ENCODE measurements around the gene FARS2.

Gene FARS2

DNA sequence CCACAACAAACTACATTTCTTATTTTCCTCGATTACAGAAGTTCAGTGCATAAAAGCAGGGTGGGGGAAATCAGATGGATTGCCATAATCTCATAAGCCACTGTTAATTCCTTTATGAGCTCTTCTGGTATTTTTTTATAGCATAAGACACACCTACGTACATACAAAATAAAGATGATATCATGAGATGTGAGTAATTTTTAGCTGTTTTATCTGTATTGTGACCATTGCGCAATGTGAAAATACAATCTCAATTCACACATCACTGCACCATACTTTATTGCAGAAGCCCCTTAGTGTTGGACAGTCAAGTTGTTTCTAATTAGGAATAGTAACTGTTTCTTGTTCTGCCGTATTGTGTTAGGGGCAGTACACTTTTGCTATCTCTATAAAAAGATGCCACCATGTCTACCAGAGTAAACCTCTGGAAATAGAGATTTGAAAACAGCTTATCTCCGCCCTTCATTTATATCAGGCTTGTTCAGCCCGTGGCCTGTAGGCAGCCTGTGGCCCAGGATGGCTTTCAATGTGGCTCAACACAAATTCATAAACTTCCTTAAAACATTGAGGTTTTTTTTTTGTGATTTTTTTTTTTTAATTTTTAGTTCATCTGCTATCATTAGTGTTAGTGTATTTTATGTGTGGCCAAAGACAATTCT, 90.4 kb downstream of the FARS2 start:
- in situ Hi-C loops (cut with MboI; ENCODE audit: low pct_unique_long_range_greater_than_20kb, low sequenced_read_pairs): no loop called here
- no peak for DNase-seq

DNA sequence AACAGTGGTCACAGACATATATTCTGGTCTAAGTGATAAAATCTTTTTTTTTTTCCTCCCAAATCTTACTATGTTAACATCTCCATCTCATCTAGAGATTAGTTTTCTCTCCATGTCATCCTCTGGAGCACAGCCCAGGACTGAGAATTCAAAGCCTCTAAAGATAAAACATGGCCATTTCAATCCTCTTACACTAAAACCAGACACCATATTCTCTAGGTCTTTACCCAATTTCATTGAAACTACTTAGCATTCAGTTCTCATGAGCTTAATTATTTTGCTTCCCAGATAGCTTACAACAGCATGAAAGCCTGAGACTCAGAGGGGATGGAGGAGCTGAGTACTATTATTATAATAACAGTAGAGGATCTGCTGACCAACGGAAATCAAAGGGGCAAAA, 92.7 kb downstream of the FARS2 start:
- in situ Hi-C loops (cut with MboI; ENCODE audit: low pct_unique_long_range_greater_than_20kb, low sequenced_read_pairs): no loop called here
- no peak for DNase-seq

DNA sequence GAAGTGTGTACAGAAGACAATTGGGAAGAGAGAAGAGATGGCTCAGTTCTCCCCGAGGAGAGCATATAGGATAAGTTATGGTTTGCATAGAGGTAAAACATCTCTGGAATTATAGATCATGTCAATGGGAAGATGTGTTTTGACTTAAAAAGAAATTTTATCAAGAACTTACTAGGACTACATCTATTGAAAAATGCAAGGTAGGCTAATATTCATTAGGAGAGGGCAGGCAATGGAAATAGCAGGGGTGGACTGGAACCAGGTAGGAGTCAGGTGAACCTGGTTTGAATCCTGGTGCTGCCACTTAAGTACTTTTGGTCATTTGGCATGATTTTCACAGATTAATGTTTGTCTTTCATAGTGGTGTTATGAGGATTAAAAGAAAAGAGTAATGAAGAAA, 96.2 kb downstream of the FARS2 start:
- no peak for DNase-seq
- in situ Hi-C loops (cut with MboI; ENCODE audit: low pct_unique_long_range_greater_than_20kb, low sequenced_read_pairs): no loop called here

DNA sequence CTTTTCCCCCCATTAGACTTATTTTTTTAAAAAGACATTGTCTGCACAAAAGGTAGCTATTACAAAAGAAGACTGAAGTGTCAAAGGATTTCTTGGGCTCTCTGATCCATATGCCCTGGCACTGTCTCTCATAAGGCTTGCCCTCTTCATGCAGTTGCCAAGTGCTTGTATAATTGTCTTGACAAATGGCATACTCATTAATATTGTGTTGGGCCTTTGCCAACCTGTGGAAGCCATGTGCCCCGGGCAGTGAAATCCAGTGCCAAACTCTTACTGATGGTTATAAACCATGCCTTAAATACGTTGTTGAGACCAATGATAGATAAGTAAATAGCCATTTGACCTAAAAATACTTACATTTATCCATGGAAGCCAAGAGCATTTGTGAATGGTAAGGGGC, 98.1 kb downstream of the FARS2 start:
- DNase-seq: no peak
- in situ Hi-C loops (cut with MboI; ENCODE audit: low pct_unique_long_range_greater_than_20kb, low sequenced_read_pairs): no loop called here

DNA sequence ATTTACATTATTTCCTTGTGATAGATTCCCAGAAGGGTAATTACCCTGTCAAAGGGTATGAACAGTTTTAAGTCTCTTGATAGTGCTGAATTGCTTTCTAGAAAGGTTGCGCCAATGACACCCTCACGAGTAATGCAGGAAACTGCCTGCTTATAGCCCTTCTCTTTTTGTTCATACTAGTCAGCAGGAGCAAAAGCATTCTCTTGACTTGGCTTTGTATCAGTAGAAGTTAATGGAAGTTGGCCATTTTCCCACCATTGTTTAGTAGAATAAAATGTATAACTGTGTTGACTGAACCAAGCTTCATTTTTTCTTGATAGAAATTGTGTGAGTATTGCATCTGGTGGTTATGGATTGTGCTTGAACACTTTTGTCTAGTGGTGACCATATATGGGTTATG, 100.1 kb downstream of the FARS2 start:
- DNase-seq: no peak
- in situ Hi-C loops (cut with MboI; ENCODE audit: low pct_unique_long_range_greater_than_20kb, low sequenced_read_pairs): no loop called here

DNA sequence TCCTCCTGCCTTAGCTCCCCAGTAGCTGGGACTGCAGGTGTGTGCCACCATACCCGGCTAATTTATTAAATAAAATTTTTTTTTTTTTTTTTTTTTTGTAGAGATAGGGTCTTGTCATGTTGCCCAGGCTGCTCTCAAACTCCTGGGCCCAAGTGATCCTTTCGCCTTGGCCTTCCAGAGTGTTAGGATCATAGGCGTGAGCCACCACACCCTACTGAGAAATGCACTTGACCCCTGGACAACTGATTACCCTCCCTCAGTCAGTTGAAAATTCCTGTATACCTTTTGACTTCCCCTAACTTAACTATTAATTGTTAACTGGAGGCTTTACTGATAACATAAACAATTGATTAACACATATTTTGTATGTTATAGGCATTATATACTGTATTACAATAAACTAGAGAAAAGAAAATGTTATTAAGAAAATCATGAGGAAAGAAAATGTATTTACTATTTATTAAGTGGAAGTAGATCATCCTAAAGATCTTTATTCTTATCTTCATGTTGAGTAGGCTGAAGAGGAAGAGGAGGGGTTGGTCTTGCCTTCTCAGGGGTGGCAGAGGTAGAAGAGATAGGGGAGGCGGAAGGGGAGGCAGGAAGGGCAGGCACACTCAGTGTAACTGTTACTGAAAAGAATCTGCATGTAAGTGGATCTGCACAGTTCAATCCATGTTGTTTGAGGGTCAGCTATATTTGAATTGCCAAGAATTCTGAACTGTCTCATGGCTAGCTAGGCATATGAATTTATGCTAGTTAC, 104.3 kb downstream of the FARS2 start:
- DNase-seq: no peak
- in situ Hi-C loops (cut with MboI; ENCODE audit: low pct_unique_long_range_greater_than_20kb, low sequenced_read_pairs): no loop called here

DNA sequence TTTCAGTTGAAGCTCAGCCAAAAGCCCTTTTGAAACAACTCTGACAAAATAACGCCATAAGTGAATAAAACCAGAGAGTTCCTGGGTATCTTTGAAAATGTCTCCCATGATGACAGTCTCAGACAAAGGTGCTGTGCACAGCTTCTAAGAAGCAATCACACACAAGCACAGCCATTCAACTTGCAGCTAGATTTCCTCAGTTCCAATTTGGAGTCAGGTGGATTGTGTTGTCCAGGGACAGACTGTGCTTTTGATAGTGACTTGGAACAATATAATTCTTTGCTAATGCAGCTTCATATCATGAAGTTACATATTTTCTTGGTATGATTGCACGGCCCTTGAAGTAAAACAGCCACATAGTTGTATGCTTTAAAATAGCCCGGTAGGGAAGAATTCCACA, 105.6 kb downstream of the FARS2 start:
- no peak for DNase-seq
- in situ Hi-C loops (cut with MboI; ENCODE audit: low pct_unique_long_range_greater_than_20kb, low sequenced_read_pairs): no loop called here

DNA sequence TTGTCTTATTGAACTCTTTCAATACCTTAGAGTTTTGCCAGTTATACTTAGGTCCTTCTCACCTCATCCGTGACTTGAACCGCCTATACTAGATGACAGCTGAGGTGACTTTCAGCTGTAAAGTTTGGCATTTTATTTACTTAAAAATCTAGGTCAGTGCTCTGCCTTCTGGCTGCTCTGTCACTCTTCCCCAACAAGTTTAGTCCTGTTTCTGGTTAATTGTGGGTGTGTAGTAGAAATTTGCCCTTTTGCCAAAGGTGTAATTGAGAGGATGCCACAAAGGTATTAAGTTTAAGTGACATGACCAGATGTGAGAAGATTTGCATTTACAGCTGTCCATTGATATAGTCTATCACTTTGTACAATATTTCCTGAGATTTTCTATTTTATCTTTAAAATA, 106.2 kb downstream of the FARS2 start:
- in situ Hi-C loops (cut with MboI; ENCODE audit: low pct_unique_long_range_greater_than_20kb, low sequenced_read_pairs): no loop called here
- no peak for DNase-seq

DNA sequence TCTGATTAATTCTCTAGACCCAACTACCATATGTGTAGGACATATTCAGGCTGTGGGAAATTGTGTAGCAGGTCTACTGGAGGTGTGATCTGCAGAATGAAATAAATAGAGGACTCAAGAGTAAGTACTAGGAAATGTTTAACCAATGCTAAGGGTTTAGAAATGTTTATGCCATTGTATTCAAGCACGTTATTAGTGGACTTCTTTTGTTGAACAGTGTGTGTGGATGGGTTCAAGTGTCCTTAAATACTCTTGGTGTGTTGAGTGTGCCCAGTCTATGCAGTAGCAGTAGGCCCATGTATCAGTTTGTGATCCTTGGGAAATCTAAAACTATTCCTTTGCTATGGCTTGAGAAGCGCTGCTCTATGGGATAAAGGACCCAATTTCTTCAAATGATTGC, 112.1 kb downstream of the FARS2 start:
- in situ Hi-C loops (cut with MboI; ENCODE audit: low pct_unique_long_range_greater_than_20kb, low sequenced_read_pairs): no loop called here
- DNase-seq: no peak

DNA sequence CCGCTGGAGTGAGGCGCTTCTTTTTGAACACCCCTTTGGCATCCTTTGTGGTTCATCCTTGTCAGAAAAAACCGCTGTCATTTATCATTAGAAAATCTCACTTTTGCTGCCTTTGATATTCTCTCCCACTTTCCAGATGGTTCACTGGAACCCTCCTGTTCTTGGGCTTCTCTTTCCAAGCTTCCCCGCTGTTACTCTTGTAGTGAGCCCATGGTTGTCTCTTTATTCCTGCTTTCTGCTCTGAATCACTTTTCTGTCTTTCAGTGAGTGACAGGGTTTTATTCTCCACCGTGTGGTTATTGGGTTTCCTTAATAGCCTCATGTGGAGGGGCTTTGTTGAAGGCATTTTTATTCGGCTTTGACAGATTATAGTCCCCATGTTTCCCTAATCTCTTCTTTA, 117.0 kb downstream of the FARS2 start:
- in situ Hi-C loops (cut with MboI; ENCODE audit: low pct_unique_long_range_greater_than_20kb, low sequenced_read_pairs): no loop called here
- no peak for DNase-seq

DNA sequence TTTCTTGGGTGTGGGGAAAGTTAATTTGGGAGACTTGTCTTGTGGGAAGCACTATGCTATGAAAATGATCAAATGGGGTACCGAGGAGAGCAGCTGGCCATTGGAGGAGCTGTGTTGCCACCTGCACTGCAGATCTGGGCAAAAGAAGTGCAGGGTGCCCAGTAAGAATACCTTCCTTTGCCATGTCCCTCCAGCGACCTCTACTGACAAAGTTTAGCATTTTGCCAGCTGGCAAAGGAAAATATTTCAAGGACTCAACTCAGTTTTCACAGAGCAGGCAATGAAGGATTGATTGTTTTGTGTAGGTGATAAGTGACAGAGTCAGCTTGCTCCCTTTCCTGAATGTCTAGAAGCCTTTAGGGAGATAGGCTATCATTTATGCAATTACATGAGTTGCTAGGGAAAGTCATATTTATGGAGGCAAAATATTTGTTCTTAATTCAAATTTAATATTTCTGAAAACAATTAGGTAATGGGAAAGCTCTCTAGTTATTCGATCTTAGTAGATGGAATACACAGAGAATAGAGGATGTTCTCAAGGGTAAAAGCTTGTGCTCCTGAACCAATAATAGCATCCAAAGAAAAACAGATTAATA, 118.4 kb downstream of the FARS2 start:
- peak; percentile 72 for DNase-seq

DNA sequence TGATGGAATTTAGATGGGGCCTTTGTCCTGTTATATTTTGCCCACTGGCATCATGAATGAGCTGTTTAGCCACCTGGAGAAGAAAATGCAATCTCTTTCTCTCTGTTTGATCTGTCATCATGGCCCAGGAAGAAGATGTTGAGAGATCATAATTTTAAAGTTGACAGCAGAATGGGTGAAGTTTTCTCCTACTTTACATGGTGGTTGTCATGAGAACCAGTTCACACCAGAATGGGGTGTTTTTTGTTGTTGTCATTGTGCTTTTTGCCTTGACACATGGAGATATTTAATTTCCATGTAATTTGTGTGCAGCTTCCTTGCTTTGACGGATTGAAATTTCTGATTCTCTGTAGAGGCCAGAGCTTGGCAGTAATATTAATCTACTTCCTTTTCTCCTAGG, 122.5 kb downstream of the FARS2 start:
- DNase-seq: no peak
- in situ Hi-C loops (cut with MboI; ENCODE audit: low pct_unique_long_range_greater_than_20kb, low sequenced_read_pairs): no loop called here

More for the DNA sequence above, 118.4 kb downstream of the FARS2 start:
- in situ Hi-C loops (cut with MboI; ENCODE audit: low pct_unique_long_range_greater_than_20kb, low sequenced_read_pairs): no loop called here

DNA sequence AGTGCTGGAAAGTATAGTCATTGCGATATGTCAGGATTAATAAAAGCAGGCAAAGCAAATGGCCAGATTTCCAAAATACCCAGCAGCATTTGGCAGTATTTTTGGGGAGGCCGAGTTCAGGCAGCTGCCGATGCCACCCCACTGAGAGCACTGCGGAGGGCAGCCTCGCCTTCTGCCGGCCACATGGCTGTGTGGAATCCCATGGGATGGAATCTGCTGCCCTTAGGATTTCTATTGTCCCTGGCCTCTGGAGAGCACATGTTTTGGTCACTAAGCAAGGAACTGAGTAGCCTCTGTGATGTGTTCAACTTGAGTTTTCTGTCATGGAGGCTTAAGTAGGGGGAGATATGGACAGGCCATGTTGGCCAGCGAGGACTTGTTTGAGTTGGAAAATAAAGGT, 123.0 kb downstream of the FARS2 start:
- in situ Hi-C loops (cut with MboI; ENCODE audit: low pct_unique_long_range_greater_than_20kb, low sequenced_read_pairs): no loop called here
- DNase-seq: no peak

DNA sequence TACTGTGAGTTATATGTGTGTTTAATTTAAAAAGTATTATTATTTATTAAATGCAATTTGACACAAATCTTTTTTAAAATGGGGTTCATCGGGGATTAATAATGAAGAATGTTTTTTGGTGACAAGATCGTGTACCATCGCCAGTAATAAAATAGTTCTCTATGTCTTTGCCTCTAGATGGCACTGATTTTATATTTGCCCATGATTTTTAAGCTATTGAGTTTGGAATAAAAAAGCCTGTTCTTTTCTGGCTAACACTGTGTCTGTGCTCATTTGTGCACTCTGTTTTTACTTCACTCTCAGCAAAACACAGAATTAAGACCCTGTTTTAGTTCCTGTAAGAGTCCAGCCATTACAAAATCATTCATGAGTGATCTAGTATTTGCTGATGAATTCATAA, 127.0 kb downstream of the FARS2 start:
- no peak for DNase-seq
- in situ Hi-C loops (cut with MboI; ENCODE audit: low pct_unique_long_range_greater_than_20kb, low sequenced_read_pairs): no loop called here

DNA sequence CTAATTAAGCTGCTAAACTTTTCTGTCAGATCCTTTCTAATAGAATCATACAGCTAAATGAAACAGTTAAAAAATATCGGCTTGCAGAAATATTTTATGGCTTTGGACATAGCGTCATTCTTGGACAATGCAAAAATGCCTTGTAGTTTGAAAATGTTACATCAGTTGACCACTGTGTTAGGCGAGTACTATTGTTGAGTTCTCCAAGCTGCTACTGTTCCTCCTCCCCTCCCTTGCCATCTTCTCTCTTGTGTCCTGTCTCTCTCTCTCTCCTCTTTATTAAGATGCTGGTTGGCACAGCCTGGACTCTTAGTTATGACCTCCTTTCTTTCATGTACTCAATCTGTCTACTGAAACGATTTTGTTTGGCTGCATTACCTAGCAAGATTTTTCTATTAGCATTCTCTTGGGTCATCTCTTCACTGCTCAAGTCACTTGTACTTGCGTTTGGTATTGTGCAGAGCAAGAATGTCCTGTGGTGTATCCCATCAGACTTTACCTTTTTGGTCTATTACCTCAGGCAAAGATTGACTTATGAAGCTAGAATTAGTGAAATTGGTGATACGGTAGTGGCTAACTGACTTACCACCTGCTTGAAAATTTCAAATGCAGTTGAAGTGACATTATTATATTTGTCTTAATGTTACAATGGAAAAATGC, 127.9 kb downstream of the FARS2 start:
- no peak for DNase-seq
- in situ Hi-C loops (cut with MboI; ENCODE audit: low pct_unique_long_range_greater_than_20kb, low sequenced_read_pairs): no loop called here

DNA sequence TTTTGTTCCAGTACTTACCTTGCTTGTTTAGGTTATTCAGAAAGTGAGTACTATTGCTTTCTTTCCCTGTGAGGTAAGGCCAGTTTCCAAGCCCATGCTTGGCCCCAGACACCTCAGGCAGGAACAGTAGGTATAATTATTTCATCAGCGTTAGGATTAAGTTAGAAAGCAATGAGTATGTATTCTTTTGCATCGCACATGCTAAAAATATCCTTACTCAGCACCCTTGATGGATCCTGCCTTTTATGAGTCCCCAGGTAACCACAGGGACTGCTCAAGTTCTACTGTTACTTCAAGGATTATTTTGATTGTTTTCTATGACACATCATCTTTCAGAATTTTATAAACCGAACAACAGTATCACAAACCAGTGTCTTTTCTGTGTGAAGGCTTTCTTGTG, 128.9 kb downstream of the FARS2 start:
- no peak for DNase-seq
- in situ Hi-C loops (cut with MboI; ENCODE audit: low pct_unique_long_range_greater_than_20kb, low sequenced_read_pairs): no loop called here

DNA sequence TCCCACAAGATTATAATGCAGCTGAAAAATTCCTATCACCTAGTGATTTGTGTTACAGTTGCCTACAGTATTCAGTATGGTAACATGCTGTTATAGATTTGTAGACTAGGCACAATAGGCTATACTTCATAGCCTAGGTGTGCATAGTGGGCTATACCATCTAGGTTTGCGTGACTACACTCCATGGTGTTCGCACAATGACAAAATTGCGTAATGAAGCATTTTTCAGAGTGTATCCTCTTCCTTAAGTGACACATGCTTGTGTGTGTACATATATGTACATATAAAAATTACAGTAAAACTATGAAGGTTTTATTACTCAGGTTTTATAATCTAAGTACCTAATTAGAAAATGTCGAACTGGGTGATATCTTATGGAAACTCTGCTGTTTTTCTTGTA, 133.0 kb downstream of the FARS2 start:
- in situ Hi-C loops (cut with MboI; ENCODE audit: low pct_unique_long_range_greater_than_20kb, low sequenced_read_pairs): no loop called here
- DNase-seq: no peak

DNA sequence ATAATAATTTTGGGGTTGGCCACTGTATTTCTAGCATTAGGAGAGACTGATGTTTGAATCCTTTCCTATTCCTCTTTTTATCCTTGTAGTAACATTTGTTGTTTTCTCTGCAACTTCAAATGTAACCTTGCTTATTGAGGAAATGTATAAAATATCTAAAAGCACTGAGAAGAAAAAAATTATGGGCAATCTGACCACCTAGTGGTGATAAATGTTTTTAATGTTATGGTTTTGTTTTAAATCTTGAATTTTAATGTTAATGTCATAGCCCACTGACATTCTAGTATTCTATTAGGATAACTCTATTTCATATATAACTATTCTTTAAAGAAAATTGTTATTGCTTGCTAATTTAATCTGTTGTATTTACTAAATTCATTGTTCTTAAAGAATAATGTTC, 134.4 kb downstream of the FARS2 start:
- in situ Hi-C loops (cut with MboI; ENCODE audit: low pct_unique_long_range_greater_than_20kb, low sequenced_read_pairs): no loop called here
- DNase-seq: no peak

DNA sequence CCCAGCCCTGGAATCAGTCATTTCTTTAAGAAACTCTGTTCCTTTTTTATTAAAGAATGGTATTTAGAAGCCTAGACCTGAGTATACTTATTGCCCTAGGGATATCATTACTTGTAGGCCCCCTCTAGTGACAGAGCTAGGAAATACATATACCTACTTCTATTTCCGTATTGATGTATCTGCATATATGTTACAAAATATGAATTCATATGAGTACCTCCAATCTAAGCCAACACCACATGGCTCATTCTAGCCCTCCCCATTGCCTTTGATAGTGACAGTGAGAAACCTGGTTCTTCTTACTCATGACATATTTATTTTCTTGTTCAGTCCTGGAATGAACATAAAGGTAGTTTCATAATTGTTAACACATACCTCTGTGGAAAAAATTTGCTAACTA, 137.2 kb downstream of the FARS2 start:
- peak; percentile 75 for DNase-seq
- in situ Hi-C loops (cut with MboI; ENCODE audit: low pct_unique_long_range_greater_than_20kb, low sequenced_read_pairs): no loop called here

DNA sequence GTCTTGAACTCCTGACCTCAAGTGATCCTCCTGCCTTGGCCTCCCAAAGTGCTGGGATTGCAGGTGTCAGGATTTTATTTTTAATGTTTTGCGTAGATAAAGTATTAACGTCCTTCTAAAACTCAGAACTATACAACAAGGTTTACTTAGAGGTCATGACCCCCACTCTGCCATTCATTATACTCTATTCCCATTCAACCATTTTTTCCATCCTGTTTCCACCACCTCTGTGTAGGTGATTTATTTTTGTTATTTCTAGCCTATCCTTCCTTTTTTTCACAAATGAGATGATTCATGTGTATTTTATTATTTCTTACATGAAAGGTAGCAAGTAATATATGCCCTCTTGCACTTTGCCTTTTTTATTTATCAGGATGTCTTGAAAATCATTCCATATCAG, 138.1 kb downstream of the FARS2 start:
- in situ Hi-C loops (cut with MboI; ENCODE audit: low pct_unique_long_range_greater_than_20kb, low sequenced_read_pairs): no loop called here
- no peak for DNase-seq
